Spleen (tissue), 11 donors: ENCODE data around the gene DNAH9. TPM values are rescaled to one million over a fixed set of nuclear protein-coding genes. Genes with fewer than 3 reads are reported as not detected.

Experiments
- DNase-seq: peaks from one replicate; pipeline ENCODE4 v3.0.0-alpha.2; 2020
- H3K27ac ChIP-seq, 8 donors: fragments of 200-600 bp; sonication (generic) in 7 of 8; 1 replicate in 4 of 8; 2 replicates in 4 of 8; pipeline versions ENCODE4 v1.5.0 to v1.8.0; 2016 to 2021; ENCODE audit warnings: inconsistent platforms in 4 of 8, mild to moderate bottlenecking in 4 of 8, moderate library complexity in 1 of 8
- H3K27me3 ChIP-seq, 7 donors: fragments of 200-600 bp; sonication (generic) in 6 of 7; replicated peaks in 1 of 7; 1 replicate in 4 of 7; 2 replicates in 3 of 7; pipeline versions ENCODE4 v1.5.0 to v1.8.0; 2016 to 2021; ENCODE audit warnings: inconsistent platforms in 3 of 7, mild to moderate bottlenecking in 1 of 7
- H3K36me3 ChIP-seq, 6 donors: fragments of 200-600 bp; sonication (generic) in 5 of 6; 1 replicate in 4 of 6; 2 replicates in 2 of 6; pipeline versions ENCODE4 v1.5.0 to v1.8.0; 2016 to 2021; ENCODE audit warnings: inconsistent platforms in 2 of 6
- H3K4me1 ChIP-seq, 6 donors: fragments of 200-600 bp; sonication (generic) in 5 of 6; 1 replicate in 3 of 6; 2 replicates in 3 of 6; pipeline versions ENCODE4 v1.5.0 to v1.8.0; 2016 to 2021; ENCODE audit warnings: inconsistent platforms in 3 of 6
- H3K4me3 ChIP-seq, 8 donors: fragments of 200-600 bp; sonication (generic) in 7 of 8; 1 replicate in 4 of 8; 2 replicates in 4 of 8; pipeline versions ENCODE4 v1.5.0 to v1.8.0; 2016 to 2021; ENCODE audit warnings: inconsistent platforms in 4 of 8, mild to moderate bottlenecking in 4 of 8, moderate library complexity in 2 of 8
- H3K9me3 ChIP-seq, 8 donors: fragments of 200-600 bp; sonication (generic) in 7 of 8; 1 replicate in 4 of 8; 2 replicates in 4 of 8; pipeline versions ENCODE4 v1.5.0 to v1.8.0; 2016 to 2021; ENCODE audit warnings: inconsistent platforms in 4 of 8
- CTCF ChIP-seq, 11 experiments: fragments of 200-600 bp in 7 of 11; fragments of 450-650 bp in 4 of 11; sonication (generic) in 4 of 11; IDR thresholded peaks in 8 of 11; conservative IDR thresholded peaks in 3 of 11; 1 replicate in 7 of 11; 2 replicates in 4 of 11; pipeline versions ENCODE4 v1.4.0 to v1.8.0; 2016 to 2021; ENCODE audit warnings: antibody characterized with exemption in 11 of 11, inconsistent platforms in 4 of 11, mild to moderate bottlenecking in 1 of 11
- POLR2A ChIP-seq, 3 donors: fragments of 450-650 bp; IDR thresholded peaks; one replicate each; pipeline ENCODE4 v1.5.1; 2017; ENCODE audit warnings: antibody characterized with exemption in 3 of 3, mild to moderate bottlenecking in 1 of 3
- POLR2AphosphoS5 ChIP-seq, 3 donors: sonication (generic); formaldehyde crosslinking; IDR thresholded peaks; one replicate each; pipeline ENCODE4 v1.5.1; 2017; ENCODE audit warnings: antibody characterized with exemption in 3 of 3
- WGBS, 5 donors: extraction: QIAGEN DNeasy Blood & Tissue Kit in 3 of 5; methylation state at CpG; one replicate each; pipeline versions ENCODE4 v1.1.5 to v1.1.7; 2013 to 2018; 5-methylcytosine and 5-hydroxymethylcytosine counted together
- intact Hi-C: fragments of 100-400 bp; cut with DNase I; formaldehyde crosslinking; loops from one replicate; pipeline ENCODE4 v1.15.0; 2023; ENCODE audit warnings: low total_unique reads
- polyA plus RNA-seq, 3 donors: library from polyadenylated mRNA; stranded (reverse); fragments of 200-250 nt; gene quantifications; one replicate each; pipeline ENCODE4 v1.2.1, GENCODE V29; 2013
- total RNA-seq, 7 donors: library from RNA; depleted of rRNA in 3 of 7; stranded (reverse); fragments of >200 nt in 3 of 7; fragmentation: NEBNext Ultra II Directional in 4 of 7; extraction: Animal tissue kit (Norgen Biotek cat#: 25700) in 4 of 7; gene quantifications; one replicate each; pipeline versions ENCODE4 v1.1.0 to v1.2.1, GENCODE V29; 2016 to 2021
- donor health status: healthy with polysubstance abuse.
- donor health status: DM: no; HTN: no; CAD: no; lungs with moderate emphysema.
- donor health status: DM: no; HTN: no; CAD: no.
- donor health status: Bipolar disorder and iron deficiency.
- donor health status: healthy.
- donor health status: DM: no; HTN: no; CAD: no.
- donor health status: DM: yes; HTN: yes; CAD: no.

The DNAH9 gene
- total and polyA plus RNA-seq, 10 donors = 0.06 to 0.92 (median 0.22) TPM; not detected in 2

- 90 to 97% (median 95%) methylated on average over 6 of the region's 6 CpGs for WGBS, 5 donors
- Histone ChIP-seq H3K9me3 (peaks cover 0 to 12% (median 0%) of the 10 kb centered on the region in 8 donors), H3K4me3 (no peak overlapping the region), H3K27ac (no peak overlapping the region), H3K36me3 (no peaks in the 10 kb centered on the region), H3K4me1 (peaks cover 0 to 2% (median 0%) of the 10 kb centered on the region in 6 donors), H3K27me3 (no peaks in the 10 kb centered on the region)
- TF ChIP-seq CTCF (IDR thresholded peaks at IDR 0.05 in 8 of 11, conservative IDR thresholded peaks at IDR 0.05 in 3 of 11) (no peak), POLR2A (IDR thresholded peaks at IDR 0.05) (no peak), POLR2AphosphoS5 (IDR thresholded peaks at IDR 0.05) (no peak)
- no peak for DNase-seq
- intact Hi-C loops = no loop called here
These were observed 323.0 kb downstream of the DNAH9 start for GRCh38 chr17:11921296-11921695.

- TF ChIP-seq CTCF (IDR thresholded peaks at IDR 0.05 in 8 of 11, conservative IDR thresholded peaks at IDR 0.05 in 3 of 11) (no peak), POLR2A (IDR thresholded peaks at IDR 0.05) (no peak), POLR2AphosphoS5 (IDR thresholded peaks at IDR 0.05) (no peak)
- Histone ChIP-seq H3K36me3 (no peaks in the 10 kb centered on the region), H3K27me3 (no peaks in the 10 kb centered on the region), H3K27ac (no peak overlapping the region), H3K9me3 (peaks cover 0 to 13% (median 0%) of the 10 kb centered on the region in 8 donors), H3K4me1 (no peaks in the 10 kb centered on the region), H3K4me3 (no peak overlapping the region)
- no peak for DNase-seq
- intact Hi-C loops = no loop called here
- 47 to 63% (median 55%) methylated on average over 1 of the region's 1 CpG for WGBS, 5 donors
These were observed 324.4 kb downstream of the DNAH9 start for GRCh38 chr17:11922638-11923037.

- H3K9me3 ChIP-seq = peaks cover 0 to 7% (median 0%) of the 10 kb centered on the region in 8 donors
- no peaks in the 10 kb centered on the region for H3K4me1 ChIP-seq
- H3K27me3 ChIP-seq = no peaks in the 10 kb centered on the region
- no peak for DNase-seq
- no peaks in the 10 kb centered on the region for H3K36me3 ChIP-seq
- no peak overlapping the region for H3K4me3 ChIP-seq
- intact Hi-C loops = no loop called here
- H3K27ac ChIP-seq = no peak overlapping the region
- 39 to 64% (median 49%) methylated on average over 6 of the region's 6 CpGs for WGBS, 5 donors
- no peak for TF ChIP-seq POLR2AphosphoS5 (IDR thresholded peaks at IDR 0.05)
- no peak for TF ChIP-seq POLR2A (IDR thresholded peaks at IDR 0.05)
- TF ChIP-seq CTCF (IDR thresholded peaks at IDR 0.05 in 8 of 11, conservative IDR thresholded peaks at IDR 0.05 in 3 of 11) = no peak
These were observed 325.8 kb downstream of the DNAH9 start for GRCh38 chr17:11924076-11924475.

GRCh38 chr17:11925262-11926021, 327.2 kb downstream of the DNAH9 start:
- 32 to 50% (median 46%) methylated on average over 6 of the region's 6 CpGs for WGBS, 5 donors
- Histone ChIP-seq H3K27ac (peak overlapping the region in 4 of 8 donors; percentile 3 to 64 (median 39)), H3K4me3 (no peak overlapping the region), H3K9me3 (peaks cover 0 to 7% (median 0%) of the 10 kb centered on the region in 8 donors), H3K4me1 (no peaks in the 10 kb centered on the region), H3K36me3 (no peaks in the 10 kb centered on the region), H3K27me3 (no peaks in the 10 kb centered on the region)
- intact Hi-C loops = no loop called here
- DNase-seq = no peak
- no peak for TF ChIP-seq POLR2A (IDR thresholded peaks at IDR 0.05)
- peak in 2 of 3 donors; percentile 30 to 40 for TF ChIP-seq POLR2AphosphoS5 (IDR thresholded peaks at IDR 0.05)
